ENCODE measurements around the gene CDKN2AIPNL.

- TF ChIP-seq CTCF (IDR thresholded peaks at IDR 0.05): no peak
- TF ChIP-seq POLR2A (IDR thresholded peaks at IDR 0.05): no peak
These were observed 38.7 kb upstream of the CDKN2AIPNL start for GRCh38 chr5:134450374-134450773.
